Measurements from ENCODE around the gene SLC7A8.

GRCh38 chr14:23148591-23149249, 34.7 kb downstream of the SLC7A8 start:
- TF ChIP-seq EZH2 (IDR thresholded peaks at IDR 0.05; ENCODE audit: low read length, missing control alignments) (no peak), CTCF (conservative IDR thresholded peaks at IDR 0.05 in 1 of 2, IDR thresholded peaks at IDR 0.05 in 1 of 2; ENCODE audit: low read depth in 1 of 2, low read length in 2 of 2) (no peak)
